Neural progenitor cell (in vitro differentiated cells): ENCODE measurements around the gene PLXNC1. TPM values are rescaled to one million over a fixed set of nuclear protein-coding genes. Genes with fewer than 3 reads are reported as not detected.

Experiments used
- DNase-seq: peaks from one replicate; pipeline ENCODE4 v3.0.0-alpha.2; 2016; ENCODE audit warnings: low spot score
- H2AFZ ChIP-seq: fragments of 200-600 bp; sonication (generic); replicated peaks from 2 replicates; pipeline ENCODE4 v1.6.1; 2016; ENCODE audit warnings: antibody characterized with exemption
- H3F3A ChIP-seq: fragments of 200-600 bp; sonication (generic); 2 replicates; pipeline ENCODE4 v1.6.1; 2016; ENCODE audit warnings: antibody characterized with exemption, low read depth
- H3K27ac ChIP-seq: fragments of 200-600 bp; sonication (generic); 2 replicates; pipeline ENCODE4 v1.5.1; 2016; ENCODE audit warnings: mild to moderate bottlenecking
- H3K27me3 ChIP-seq: fragments of 200-600 bp; sonication (generic); 2 replicates; pipeline ENCODE4 v1.6.1; 2016; ENCODE audit warnings: mild to moderate bottlenecking, moderate library complexity
- H3K36me3 ChIP-seq: fragments of 200-600 bp; sonication (generic); 2 replicates; pipeline ENCODE4 v1.5.1; 2016
- H3K4me1 ChIP-seq: fragments of 200-600 bp; sonication (generic); 2 replicates; pipeline ENCODE4 v1.6.1; 2016; ENCODE audit warnings: mixed run types
- H3K4me2 ChIP-seq: fragments of 200-600 bp; sonication (generic); 2 replicates; pipeline ENCODE4 v1.6.1; 2016
- H3K4me3 ChIP-seq: fragments of 200-600 bp; sonication (generic); 2 replicates; pipeline ENCODE4 v1.5.1; 2016
- H3K79me2 ChIP-seq: fragments of 200-600 bp; sonication (generic); 2 replicates; pipeline ENCODE4 v1.6.1; 2016; ENCODE audit warnings: low read depth
- H3K9ac ChIP-seq: fragments of 200-600 bp; sonication (generic); 2 replicates; pipeline ENCODE4 v1.6.1; 2016
- H3K9me3 ChIP-seq: fragments of 200-600 bp; sonication (generic); 2 replicates; pipeline ENCODE4 v1.5.1; 2016; ENCODE audit warnings: low read depth
- H4K20me1 ChIP-seq: fragments of 200-600 bp; sonication (generic); 2 replicates; pipeline ENCODE4 v1.6.1; 2016; ENCODE audit warnings: low read depth
- H3K27ac Mint-ChIP-seq: 3 replicates; pipeline ENCODE4 v1.8.0; 2021; ENCODE audit warnings: mixed read lengths
- H3K27me3 Mint-ChIP-seq: 2 replicates; pipeline ENCODE4 v1.8.0; 2022; ENCODE audit warnings: low read depth, mild to moderate bottlenecking, inconsistent platforms, moderate library complexity, mixed read lengths; ENCODE audit not compliant: insufficient read depth
- H3K36me3 Mint-ChIP-seq: 3 replicates; pipeline ENCODE4 v1.8.0; 2021; ENCODE audit warnings: mixed read lengths
- H3K4me1 Mint-ChIP-seq: 3 replicates; pipeline ENCODE4 v1.8.0; 2021; ENCODE audit warnings: mixed read lengths
- H3K4me3 Mint-ChIP-seq: 3 replicates; pipeline ENCODE4 v1.8.0; 2021; ENCODE audit warnings: mild to moderate bottlenecking, moderate library complexity, mixed read lengths
- H3K9me3 Mint-ChIP-seq: 3 replicates; pipeline ENCODE4 v1.8.0; 2020; ENCODE audit warnings: mixed read lengths
- CTCF ChIP-seq: fragments of 200-600 bp; sonication (generic); IDR thresholded peaks from 2 replicates; pipeline ENCODE4 v1.5.1; 2017; ENCODE audit warnings: antibody characterized with exemption, mild to moderate bottlenecking
- EZH2 ChIP-seq: fragments of 200-600 bp; sonication (generic); IDR thresholded peaks from 2 replicates; pipeline ENCODE4 v1.6.1; 2017; ENCODE audit warnings: antibody characterized with exemption, mild to moderate bottlenecking, moderate library complexity
- EZH2phosphoT487 ChIP-seq: fragments of 200-600 bp; sonication (generic); IDR thresholded peaks from 2 replicates; pipeline ENCODE4 v1.6.1; 2017; ENCODE audit warnings: antibody characterized with exemption
- total RNA-seq: library from RNA; depleted of rRNA; stranded (reverse); fragments of >200 nt; gene quantifications from 2 replicates; pipeline ENCODE4 v1.2.3, GENCODE V29; 2015; ENCODE audit warnings: low replicate concordance

The PLXNC1 gene
- total RNA-seq, 1 donor from 2014 or later = 16.7 TPM

DNA sequence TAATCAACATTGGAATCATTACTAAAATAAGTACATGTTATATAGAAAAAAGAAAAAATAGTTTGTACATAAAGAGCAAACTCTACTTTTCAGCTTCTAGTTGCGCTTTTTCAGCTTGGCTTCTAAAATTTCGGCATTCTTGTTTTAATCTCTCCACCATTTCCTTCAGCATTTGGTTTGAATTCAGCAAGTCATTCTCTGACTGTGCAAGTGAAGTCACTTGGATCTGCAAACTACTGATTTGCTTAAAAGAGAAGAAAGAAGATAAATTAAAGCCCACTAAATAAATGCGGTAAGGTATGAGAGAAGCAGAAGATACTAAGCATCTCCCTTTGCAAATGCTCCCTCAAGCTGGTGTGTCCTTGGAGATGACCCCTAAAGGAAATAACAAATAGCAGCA, 185.0 kb downstream of the PLXNC1 start:
- peaks cover 6% of the 10 kb centered on the region for H3K4me1 ChIP-seq
- H3K27ac Mint-ChIP-seq = no peak overlapping the region
- H3K79me2 ChIP-seq = no peaks in the 10 kb centered on the region
- H4K20me1 ChIP-seq = no peaks in the 10 kb centered on the region
- no peak overlapping the region for H3K4me2 ChIP-seq
- no peaks in the 10 kb centered on the region for H3K9me3 Mint-ChIP-seq
- H3K9me3 ChIP-seq = no peaks in the 10 kb centered on the region
- peaks cover 4% of the 10 kb centered on the region for H3K36me3 ChIP-seq
- no peaks in the 10 kb centered on the region for H3K27me3 ChIP-seq
- no peak overlapping the region for H3K4me3 Mint-ChIP-seq
- H2AFZ ChIP-seq = no peak overlapping the region
- H3K27me3 Mint-ChIP-seq = no peaks in the 10 kb centered on the region
- no peak overlapping the region for H3K27ac ChIP-seq
- H3K4me3 ChIP-seq = no peak overlapping the region
- H3K4me1 Mint-ChIP-seq = peaks cover 6% of the 10 kb centered on the region
- no peak overlapping the region for H3K9ac ChIP-seq
- TF ChIP-seq EZH2phosphoT487 (no peak), EZH2 (no peak), CTCF (no peak)
- DNase-seq = no peak
- peaks cover 10% of the 10 kb centered on the region for H3K36me3 Mint-ChIP-seq
- H3F3A ChIP-seq = no peaks in the 10 kb centered on the region

GRCh38 chr12:94336211-94336925, 188.0 kb downstream of the PLXNC1 start:
- H3K4me3 Mint-ChIP-seq = no peak overlapping the region
- no peaks in the 10 kb centered on the region for H3K79me2 ChIP-seq
- peaks cover 4% of the 10 kb centered on the region for H3K36me3 ChIP-seq
- no peaks in the 10 kb centered on the region for H3K27me3 ChIP-seq
- H4K20me1 ChIP-seq = no peaks in the 10 kb centered on the region
- H3K9me3 Mint-ChIP-seq = no peaks in the 10 kb centered on the region
- H3K4me3 ChIP-seq = no peak overlapping the region
- peaks cover 6% of the 10 kb centered on the region for H3K4me1 Mint-ChIP-seq
- no peak overlapping the region for H3K9ac ChIP-seq
- TF ChIP-seq EZH2 = no peak
- no peak overlapping the region for H3K27ac Mint-ChIP-seq
- H3K36me3 Mint-ChIP-seq = peaks cover 4% of the 10 kb centered on the region
- H3K4me2 ChIP-seq = no peak overlapping the region
- H3K27ac ChIP-seq = no peak overlapping the region
- H3F3A ChIP-seq = no peaks in the 10 kb centered on the region
- H3K27me3 Mint-ChIP-seq = no peaks in the 10 kb centered on the region
- peaks cover 6% of the 10 kb centered on the region for H3K4me1 ChIP-seq
- no peak overlapping the region for H2AFZ ChIP-seq
- no peaks in the 10 kb centered on the region for H3K9me3 ChIP-seq
- no peak for DNase-seq

DNA sequence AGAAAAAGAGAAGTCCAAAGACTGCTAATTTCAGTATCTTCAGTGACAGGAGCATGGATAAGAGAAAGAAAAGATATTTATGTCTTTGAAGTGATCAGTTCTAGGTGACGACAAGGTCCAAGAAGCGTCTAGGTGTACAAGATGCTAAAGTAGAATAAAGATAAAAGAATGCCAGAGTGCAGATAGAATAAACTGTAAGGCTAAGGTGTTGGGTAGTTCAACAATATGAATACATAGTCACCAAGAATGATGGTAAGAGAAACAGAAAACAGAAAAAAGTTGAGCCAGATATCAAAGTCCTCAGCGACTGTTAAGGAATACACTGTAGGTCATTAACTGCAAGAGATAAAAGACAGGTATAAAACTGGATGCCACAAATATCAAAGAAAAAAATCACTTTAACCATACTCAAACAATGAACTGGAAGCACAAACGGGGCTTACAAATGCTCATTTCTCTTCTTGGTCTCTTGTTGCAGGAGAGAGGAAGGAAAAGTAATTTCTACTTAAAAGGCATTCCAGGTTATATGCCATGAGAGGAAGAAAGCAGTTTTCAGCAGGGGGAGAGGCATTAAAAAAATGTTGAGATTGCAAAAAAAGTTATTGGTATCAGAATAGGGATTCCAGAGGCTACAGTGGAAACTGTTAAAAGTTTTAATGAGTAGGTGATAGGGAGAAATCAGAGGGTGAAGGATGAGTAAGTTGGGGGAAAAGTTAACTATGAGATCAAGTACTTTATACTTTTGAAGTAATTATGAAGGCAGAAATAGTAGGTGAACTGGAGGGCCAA, 189.8 kb downstream of the PLXNC1 start:
- H3K27ac Mint-ChIP-seq = no peak overlapping the region
- peaks cover 2% of the 10 kb centered on the region for H3K9me3 Mint-ChIP-seq
- no peak overlapping the region for H3K27ac ChIP-seq

More for the DNA sequence above, 189.8 kb downstream of the PLXNC1 start:
- Mint-ChIP-seq H3K4me3 (no peak overlapping the region), H3K36me3 (peaks cover 2% of the 10 kb centered on the region), H3K27me3 (no peaks in the 10 kb centered on the region), H3K4me1 (peaks cover 14% of the 10 kb centered on the region)
- Histone ChIP-seq H3K27me3 (no peaks in the 10 kb centered on the region), H3K4me3 (no peak overlapping the region), H3K4me2 (no peak overlapping the region), H4K20me1 (no peaks in the 10 kb centered on the region), H3K9ac (no peak overlapping the region), H3K79me2 (no peaks in the 10 kb centered on the region), H3K4me1 (peaks cover 6% of the 10 kb centered on the region), H3K9me3 (no peaks in the 10 kb centered on the region), H2AFZ (no peak overlapping the region), H3F3A (no peaks in the 10 kb centered on the region), H3K36me3 (no peaks in the 10 kb centered on the region)
- TF ChIP-seq EZH2 (no peak), EZH2phosphoT487 (no peak), CTCF (no peak)
- DNase-seq = no peak
